ENCODE measurements around the gene CSNK1G1.
"Not testable (repeated sequence)": the region's sequence is repeated elsewhere in the genome, so short reads cannot be mapped to it uniquely, and the experiment has no call there.

DNA sequence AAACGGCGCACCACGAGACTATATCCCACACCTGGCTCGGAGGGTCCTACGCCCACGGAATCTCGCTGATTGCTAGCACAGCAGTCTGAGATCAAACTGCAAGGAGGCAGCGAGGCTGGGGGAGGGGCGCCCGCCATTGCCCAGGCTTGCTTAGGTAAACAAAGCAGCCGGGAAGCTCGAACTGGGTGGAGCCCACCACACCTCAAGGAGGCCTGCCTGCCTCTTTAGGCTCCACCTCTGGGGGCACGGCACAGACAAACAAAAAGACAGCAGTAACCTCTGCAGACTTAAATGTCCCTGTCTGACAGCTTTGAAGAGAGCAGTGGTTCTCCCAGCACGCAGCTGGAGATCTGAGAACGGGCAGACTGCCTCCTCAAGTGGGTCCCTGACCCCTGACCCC, 29.0 kb downstream of the CSNK1G1 start:
- not testable (repeated sequence) for TF ChIP-seq CTCF, POLR2A (IDR thresholded peaks at IDR 0.05)

All from uterus (tissue), 2 donors.